Pons (tissue), 1 donor: ENCODE data around the gene MACROD2.
A peak's percentile ranks its signal among the peaks of the same experiment; 100 is the strongest.

Experiments
- DNase-seq: peaks from one replicate; pipeline ENCODE4 v3.0.0-alpha.2; 2016; ENCODE audit warnings: low spot score

MACROD2 gene

DNA sequence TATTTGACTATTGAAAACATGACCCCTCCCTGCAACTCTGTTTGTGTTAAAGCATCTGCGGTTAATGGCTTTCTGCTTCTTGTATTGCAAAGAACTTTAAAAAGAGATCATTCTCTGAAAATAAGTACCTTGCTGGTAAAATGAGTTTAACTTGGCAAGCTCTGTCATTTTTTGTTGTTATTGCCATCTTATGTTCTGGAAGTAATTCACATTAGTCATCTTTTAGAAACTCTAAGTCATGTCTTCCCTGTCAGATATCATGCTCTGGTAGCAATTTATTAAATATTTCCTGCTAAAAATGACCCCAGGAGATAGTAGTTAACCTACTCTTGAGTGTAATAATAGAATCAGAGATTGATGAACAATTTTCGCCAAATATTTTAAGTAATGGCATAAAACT lies 1687.4 kb downstream of the MACROD2 start:
- DNase-seq = no peak

DNA sequence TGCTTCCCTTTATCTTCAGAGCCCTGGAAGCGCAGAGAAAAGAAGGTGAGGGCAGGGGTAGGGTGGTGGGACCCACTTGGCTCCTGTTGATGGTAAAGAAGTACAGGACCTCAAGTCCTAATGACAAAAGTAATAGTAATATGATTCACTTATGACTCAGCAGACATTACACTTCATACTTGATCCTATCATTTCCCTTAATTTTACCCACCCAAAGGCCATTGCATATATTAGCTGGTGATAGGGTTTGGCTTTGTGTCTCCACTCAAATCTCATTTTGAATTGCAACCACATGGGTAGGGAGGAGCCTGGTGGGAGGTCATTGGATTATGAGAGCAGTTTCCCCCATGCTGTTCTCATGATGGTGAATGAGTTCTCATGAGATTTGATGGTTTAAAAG lies 1697.3 kb downstream of the MACROD2 start:
- no peak for DNase-seq

DNA sequence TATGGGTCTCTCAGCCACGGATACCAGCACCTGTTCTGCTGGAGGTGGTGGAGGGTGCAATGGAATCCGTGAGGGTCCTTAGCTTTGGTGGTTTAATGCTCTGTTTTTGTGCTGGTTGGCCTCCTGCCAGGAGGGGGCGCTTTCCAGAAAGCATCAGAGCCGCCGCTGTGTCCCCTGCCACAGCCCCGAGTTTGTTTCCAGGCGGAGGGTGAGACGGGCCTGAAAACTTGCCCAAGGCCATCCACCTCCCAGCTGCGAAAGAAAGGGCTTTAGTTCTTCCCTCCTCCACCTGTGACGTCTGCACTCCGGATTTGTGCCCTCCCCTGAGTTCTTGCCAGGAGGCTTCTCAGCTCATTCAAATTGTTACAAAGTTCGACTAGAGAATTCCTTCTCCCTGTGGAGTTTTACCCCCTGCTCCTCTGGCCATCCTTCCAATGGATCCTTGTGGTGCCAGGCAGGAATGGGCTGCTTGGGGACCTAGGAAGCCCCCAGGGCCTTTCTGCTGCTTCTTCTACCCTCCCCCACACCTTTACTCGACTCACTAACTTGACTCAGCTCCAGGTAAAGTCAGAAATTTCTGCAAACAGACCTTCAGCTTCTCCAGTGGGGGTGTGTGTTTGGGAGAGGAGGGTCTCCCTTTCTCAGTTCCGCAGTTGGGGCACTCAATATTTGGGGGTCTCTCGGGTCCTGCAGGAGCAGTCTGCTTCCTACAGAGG lies 1704.3 kb downstream of the MACROD2 start:
- DNase-seq = no peak

DNA sequence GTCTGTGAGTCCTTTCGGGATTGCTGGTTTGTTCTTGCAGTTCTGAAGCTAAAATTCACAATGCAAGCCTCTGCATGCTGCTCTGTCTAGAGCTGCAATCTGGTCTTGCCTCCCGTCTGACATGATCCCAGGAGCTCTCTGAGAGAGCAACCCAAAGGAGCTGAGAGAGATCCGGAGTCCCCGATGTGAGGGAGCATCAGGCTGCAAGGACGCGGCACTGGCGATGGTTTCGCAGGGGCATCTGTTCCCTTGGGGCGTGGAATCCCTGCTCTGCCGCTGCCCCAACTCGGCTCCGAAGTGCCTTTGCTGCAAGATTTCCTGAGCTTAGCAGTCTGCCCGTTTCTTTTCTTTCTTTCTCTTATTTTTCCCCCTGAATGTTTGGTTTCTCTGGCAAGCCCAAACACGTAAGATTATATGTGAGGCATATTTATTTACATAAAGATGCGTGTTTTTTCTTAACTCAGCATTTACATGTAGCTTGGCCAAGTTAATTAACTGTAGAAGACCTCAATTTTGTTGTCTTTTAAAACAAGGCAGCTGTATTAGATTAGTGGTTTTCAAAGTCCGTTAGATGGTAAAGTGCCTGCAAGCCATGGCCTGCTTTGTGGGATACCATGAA lies 1704.9 kb downstream of the MACROD2 start:
- DNase-seq = no peak

DNA sequence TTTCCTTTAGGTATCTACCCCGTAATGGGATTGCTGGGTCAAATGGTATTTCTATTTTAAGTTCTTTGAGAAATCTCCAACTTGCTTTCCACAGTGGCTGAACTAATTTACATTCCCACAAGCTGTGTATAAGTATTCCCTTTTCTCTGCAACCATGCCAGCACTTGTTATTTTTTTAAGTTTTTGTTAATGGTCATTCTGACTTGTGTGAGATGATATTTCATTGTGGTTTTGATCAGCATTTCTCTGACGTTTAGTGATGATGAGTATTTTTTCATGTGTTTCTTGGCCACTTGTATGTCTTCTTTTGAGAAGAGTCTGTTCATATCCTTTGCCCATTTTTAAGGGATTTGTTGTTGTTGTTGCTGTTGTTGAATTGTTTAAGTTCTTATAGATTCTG lies 1706.8 kb downstream of the MACROD2 start:
- DNase-seq = no peak

DNA sequence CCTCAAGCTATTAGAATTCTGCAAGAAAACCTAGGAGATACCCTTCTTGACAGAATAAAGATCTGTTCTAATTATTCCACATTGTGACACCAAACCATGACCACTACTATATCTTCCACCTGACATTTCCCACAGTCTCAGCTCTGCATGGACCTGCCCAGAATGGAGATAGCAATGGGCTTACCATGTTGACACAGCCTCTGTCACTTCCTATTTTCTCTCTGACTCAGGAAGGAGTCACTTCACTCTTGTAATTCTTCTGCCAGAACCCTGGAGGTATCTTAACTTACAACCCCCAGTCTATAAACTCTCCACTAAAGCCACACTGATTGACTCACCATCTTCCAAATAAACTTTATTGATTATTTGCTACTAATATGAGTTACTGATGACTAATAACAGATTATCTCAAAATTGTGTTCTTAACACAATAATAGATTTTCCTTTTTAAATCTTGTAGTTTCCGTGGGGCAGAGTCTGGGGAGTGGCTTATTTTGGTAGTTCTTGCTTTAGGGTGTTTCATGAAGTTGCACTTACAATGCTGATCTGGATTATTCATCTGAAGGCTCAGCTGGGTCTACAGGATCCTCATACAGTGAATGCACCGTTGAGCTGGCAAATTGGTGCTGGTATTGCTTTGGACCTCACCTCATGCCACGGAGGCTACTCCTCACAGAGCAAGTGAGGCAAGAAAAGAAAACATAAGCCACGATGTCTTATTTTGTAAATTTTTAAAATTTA lies 1708.0 kb downstream of the MACROD2 start:
- no peak for DNase-seq

DNA sequence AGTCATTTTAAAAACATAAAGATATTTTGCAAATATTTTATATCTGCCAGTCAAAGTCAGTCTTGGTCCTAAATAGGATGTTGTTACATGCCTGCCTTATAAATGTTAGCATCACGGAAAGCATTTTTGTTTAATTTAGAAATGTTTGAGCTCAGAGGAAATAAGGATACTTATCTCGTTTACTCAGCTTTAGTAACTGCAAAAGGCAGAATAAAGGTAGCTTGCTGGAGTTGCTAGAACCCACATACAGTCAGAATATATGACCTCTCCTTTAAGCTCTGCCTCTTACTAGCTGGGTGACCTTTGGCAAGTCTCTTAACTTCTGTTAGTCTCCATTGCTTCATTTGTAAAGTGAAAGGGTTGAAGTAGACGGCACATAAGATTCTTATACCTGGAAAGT lies 1710.7 kb downstream of the MACROD2 start:
- DNase-seq = no peak

DNA sequence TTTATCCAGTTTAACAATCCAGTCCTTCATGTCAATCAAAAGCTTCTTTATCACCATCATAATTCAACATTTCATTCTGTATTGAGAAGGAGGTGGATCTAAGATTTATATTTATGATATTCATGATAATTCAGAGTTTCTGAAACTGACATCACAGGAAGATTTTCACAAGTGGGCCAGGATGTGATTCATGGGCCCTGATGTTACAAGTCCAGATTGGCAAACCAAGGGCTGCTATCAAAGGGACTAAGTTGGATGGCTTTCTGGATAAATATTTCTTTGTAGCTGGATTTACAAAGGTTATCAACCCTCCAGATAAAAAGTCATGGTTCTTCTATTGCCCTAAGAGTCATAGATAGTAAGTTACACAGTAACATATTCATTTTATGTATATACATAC lies 1711.4 kb downstream of the MACROD2 start:
- no peak for DNase-seq

DNA sequence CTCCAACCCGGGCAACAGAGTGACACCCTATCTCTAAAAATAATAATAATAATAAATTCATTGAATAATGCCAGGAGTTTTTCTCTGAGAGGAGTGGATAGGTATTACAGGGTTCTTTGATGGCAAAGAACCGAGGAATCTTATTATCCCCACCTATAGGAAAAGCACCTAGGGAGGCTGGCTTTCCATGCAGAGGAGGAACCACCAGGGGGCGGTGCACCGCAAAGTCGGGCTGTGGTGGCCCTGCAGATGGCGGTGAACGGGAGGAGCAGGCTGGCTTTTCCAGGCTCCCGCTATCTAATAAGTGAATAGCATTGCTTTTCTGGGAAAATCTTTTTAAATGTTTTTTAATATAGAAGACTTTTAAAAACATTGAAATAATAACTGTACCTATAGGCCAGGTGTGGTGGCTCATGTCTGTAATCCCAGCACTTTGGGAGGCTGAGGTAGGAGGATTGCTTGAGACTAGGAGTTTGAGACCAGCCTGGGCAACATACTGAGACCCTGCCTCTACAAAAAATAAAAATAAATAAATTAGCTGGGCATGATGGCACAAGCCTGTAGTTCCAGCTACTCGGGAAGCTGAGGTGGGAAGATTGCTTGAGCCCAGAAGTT lies 1713.8 kb downstream of the MACROD2 start:
- DNase-seq = peak; percentile 11

DNA sequence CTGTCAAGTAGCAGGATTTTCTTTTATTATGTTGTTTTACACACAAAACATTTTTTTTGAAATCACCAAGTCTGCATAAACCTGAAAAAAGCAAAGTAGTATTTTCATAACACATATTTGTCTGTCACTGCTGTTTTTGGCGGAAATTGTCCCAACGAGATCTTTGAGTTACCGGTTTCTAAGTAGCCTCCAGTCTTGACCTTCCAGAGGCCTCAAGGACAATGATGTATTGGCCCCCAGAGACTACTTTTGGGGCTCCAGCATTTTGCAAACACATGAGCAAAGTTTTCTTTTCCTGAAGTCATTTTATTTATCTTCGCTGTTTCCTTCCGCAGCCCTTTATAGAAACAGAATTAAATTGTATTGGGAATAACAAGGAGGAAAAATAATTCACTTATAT lies 1715.3 kb downstream of the MACROD2 start:
- DNase-seq = no peak

DNA sequence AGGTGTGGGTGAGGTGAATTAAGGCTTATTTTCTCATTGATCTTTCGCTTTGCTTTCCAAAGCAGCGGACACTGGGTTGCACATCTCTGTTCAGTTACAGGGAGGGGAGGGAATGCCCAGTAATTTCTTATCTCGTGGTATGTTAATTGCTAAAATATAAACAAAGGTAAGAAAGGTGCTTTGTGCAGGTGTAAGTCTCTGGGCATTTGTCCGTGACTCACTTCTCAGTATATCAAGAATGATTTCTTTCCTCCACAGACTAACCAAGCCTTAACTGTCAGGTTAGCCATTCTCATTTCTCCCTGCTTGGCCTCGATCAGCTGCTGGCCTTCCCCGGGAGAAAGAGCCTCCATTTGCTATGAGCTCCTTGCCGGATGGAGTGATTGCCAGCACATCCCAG lies 1715.9 kb downstream of the MACROD2 start:
- no peak for DNase-seq

DNA sequence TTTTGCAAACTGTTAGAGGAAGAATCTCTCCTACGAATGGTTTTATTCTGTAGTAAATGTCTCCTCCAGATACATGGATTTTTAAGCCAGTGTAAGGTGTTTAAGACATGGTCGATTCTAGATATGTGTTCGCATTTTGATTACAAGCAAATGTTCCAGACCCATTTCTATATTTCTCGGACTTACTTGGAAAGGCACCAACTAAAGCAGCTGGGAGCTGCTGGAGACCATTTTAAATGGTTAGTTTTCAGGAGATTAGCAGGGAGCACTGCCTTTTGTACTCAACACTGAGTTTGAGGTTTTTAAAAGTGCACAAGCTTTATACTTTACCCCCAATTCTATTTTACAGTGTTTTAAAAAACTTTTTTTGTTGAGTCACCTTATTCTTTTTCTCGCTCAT lies 1720.9 kb downstream of the MACROD2 start:
- DNase-seq = no peak

DNA sequence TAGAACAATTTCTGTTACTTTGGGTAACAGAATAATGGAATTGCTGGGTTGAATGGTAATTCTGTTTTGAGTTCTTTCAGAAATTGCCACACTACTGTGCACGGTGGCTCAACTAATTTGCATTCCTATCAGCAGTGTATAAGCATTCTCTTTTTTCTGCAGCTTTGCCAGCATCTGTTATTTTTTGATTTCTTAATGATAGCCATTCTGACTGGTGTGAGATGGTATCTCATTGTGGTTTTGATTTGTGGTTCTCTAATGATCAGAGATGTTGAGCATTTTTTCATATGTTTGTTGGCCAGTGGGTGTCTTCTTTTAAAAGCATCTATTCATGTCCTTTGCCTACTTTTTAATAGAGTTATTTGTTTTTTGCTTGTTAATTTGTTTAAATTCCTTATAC lies 1731.1 kb downstream of the MACROD2 start:
- no peak for DNase-seq

DNA sequence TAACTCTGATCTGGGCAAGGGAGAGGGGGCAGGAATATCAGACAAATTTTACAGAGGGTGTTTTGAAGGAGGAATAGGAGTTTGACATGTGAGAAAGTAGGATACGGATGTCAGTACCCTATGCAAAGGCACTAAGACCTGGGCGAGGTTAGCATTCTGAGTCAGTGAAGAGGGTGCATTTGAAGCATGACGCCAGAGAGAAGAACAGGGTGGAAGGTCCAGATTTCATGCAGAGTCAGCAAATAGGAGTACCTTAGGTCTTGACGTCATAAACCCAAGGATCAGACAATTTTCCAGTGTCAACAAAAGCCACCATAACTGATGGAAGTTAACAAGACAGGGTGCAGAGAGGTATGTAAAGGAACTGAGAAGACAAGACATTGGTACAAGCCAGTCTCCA lies 1738.7 kb downstream of the MACROD2 start:
- no peak for DNase-seq

DNA sequence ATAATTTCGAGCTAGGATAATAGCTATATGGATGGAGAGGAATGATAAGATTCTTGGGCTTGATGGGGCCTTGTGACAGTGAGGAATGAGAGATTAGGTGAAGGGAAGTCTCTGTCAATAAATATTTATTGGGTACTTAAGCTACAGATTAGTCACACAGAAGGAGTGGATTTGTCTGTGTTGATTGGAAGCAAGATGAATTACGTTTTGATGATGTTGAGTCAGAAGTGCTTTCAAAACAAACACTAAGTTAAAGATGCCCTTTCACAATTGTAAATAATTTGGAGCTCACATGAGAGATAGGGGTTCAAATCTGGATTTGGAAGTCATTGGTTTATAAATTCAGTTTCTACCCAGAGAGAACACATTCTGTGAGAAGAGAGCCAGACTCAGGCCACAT lies 1743.7 kb downstream of the MACROD2 start:
- no peak for DNase-seq

DNA sequence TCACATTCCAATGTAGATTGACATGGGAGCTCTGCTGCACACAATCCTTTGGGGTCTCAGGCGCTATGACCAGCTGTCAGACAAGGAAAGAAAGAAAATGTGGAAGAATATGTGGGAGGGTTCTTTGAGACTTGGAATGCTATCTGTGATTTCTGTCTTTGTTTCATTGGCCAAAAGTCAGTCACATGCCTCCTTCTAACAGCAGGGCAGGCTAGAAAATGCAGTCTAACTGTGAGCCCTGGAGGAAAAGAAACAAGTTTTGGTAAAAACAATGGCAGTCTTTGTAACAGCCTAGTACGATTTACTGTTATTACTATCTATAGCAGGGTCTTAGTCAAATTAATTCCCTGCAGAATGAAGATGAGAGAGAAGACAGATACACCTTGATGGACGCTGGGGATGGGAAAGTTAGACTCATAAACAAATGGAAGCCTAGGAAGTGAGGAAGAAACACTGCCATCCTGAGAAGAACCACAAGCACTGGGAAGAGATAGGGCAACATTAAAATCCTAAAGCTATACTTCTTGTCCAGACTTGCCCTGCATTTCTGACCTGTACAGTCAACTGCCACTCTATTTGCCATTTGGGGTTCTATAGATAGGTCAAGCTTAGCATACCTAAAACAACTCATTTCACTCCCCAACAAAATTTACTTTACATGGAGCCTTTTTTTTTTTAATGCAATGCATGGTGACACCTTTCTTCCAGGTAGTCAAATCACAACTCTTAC lies 1744.9 kb downstream of the MACROD2 start:
- DNase-seq = no peak

DNA sequence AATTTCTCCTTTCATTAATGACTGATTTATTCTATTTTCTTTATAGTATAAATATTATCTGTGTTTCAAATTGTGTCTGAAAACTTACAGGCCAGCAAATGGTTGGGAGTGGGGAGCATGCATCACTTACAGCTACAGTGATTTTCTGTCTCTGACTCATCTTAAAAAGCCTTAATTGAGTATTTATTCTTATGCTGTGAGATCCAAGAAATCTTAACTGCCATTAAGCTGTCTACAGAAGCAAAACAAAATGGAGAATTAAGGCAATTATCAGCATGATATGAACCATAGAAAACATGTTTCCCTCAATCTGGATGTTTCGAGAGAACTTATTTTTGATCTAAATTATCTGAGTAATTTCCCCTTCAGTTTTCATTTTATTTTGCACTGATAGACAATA lies 1746.8 kb downstream of the MACROD2 start:
- no peak for DNase-seq

DNA sequence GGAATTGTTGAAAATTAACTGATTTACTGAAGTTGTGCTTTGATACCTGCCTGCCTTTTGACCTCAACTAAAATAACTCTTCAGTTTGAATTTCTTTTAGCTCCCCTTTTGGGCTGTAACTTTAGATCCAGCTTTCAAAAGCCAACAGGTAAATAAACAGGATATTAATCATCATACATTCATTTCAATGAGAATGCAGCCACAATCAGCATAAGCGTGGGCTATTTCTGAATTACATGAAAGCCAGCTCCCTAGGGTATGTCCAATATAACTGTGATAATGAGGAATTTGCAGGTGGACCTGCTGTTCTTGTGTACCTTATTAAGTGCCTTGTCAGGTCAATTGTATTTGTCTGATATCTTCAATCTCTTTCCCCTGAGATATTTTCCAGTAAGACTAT lies 1747.3 kb downstream of the MACROD2 start:
- DNase-seq = no peak

DNA sequence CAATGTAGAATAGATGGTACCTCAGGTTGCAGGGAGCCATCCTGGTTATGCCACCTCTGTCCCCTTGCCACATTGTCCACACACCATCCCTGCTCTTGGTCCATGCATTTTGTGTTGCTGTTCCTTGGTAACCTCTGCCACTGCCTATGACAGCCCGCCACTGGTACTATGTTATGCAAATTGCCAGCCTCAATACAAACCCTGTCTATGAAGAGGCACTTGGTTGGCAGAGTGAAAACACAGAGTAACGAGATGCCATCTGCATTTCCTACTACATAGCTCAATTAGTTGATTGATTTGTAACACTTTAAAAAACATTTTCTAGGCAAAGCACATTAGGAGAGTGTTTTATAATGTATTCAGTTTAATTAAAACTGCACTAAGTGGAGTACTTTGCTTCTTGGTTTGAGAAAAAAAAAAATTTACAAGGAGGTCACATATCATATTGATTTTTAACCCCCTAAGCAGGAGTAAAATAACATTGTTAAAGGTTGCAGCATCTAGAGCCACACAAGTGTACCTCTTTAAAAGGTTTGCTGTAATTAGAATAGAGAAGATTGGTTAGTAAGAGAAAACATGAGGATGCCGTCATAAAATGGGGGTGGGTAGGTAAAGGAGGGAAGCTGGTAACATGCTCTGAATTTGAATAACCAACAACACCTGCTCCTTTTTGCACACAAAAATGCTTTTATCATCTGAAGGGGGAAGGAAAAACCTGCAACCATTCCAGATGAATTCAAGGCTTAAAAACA lies 1760.9 kb downstream of the MACROD2 start:
- DNase-seq = peak; percentile 72

DNA sequence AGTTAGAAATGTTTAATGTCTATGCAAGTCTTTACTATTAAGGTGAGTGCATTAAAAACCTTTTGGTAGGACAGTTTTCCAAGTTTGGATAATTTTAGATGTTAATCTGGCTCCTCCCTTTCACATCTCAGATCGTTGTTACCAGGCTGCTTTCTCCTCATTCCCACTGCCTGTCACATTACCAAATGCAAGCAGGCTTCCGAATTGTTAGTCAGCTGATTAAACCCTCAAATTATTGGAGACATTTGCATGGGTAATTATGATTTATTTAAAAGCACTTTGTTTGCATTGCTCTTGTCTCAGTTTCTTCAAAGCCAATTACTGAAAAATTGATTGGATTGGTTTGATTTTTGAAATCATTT lies 1761.4 kb downstream of the MACROD2 start:
- peak; percentile 31 for DNase-seq

DNA sequence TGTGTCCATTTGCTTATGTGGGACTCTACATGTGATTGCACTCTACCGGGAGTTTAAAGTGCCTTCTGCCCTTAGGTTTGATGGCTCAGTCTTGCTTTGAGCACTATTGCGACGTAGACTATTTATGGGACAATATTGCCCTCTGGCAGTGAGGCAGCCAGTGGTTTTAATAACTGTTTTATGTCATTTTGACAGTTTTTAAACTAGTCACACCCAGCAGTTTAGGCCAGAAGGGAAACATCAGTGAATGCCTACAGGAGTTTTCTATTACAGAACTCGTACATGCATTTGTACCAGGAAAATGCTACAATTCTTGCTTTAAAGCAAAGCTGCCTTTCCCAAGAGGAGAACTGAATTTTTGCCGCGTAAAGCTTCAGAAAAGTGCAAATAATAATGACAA lies 1764.3 kb downstream of the MACROD2 start:
- DNase-seq = peak; percentile 65
